ENCODE data around the gene B3GAT2.

B3GAT2 gene

GRCh38 chr6:70841112-70841511 lies 115.7 kb downstream of the B3GAT2 start:
- no peak for DNase-seq

GRCh38 chr6:70839286-70840266 lies 117.3 kb downstream of the B3GAT2 start:
- peak in 2 of 4 experiments; percentile 11 to 16 for DNase-seq

DNA sequence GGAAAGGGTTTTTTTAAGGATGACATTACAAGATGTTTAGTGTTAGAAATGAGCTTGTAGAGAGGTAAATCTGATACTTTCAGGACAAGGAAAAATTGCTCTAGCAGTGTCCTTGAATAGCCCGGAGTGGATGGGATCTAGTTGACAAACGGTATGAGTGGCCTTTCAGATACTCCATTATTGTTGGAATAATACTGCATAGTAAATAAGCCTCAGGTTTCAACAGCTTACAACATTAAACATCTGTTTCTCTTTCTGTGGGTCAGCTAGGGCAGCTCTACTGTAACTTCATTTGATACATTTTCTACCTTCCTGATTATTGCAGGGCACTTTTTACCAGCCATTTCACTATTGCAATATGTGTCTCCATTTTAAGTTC lies 118.0 kb downstream of the B3GAT2 start:
- no peak for DNase-seq

GRCh38 chr6:70834520-70834919 lies 122.3 kb downstream of the B3GAT2 start:
- no peak for DNase-seq

DNA sequence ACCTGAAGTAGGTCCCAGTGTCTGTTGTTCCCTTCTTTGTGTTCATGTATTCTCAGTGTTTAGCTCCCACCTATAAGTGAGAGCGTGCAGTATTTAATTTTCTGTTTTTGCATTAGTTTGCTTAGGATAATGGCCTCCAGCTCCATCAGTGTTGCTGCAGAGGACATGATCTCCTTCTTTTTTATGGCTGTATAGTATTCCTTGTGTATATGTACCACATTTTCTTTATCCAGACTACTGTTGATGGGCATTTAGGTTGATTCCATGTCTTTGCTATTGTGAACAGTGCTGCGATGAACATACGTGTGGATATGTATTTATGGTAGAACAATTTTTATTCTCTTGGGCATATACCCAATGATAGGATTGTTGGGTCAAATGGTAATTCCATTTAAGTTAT lies 125.4 kb downstream of the B3GAT2 start:
- no peak for DNase-seq

GRCh38 chr6:70823651-70824050 lies 133.2 kb downstream of the B3GAT2 start:
- DNase-seq = no peak

- no peak for DNase-seq
These were observed 135.1 kb downstream of the B3GAT2 start for GRCh38 chr6:70821751-70822150.

GRCh38 chr6:70820778-70821177 lies 136.1 kb downstream of the B3GAT2 start:
- DNase-seq = no peak

GRCh38 chr6:70819646-70820045 lies 137.2 kb downstream of the B3GAT2 start:
- no peak for DNase-seq

DNA sequence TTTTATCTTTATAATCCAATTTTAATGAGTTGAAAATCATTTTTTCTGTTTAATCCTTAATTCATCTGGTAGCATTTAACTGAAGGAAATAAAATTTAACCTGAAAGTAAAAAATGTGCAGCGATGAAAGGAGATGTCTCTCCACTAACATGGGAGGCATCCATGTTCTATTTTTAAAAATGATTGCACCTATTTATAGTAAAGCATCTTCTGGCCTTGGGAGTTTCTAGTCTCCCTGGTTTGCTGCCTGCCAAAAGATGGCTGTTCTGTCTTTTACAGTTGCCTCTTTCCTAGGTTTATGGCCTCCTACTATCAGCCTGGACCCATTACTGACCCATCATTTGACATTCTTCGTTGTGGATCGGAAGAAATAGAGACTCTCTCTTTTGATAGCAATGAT lies 143.0 kb downstream of the B3GAT2 start:
- DNase-seq = no peak

- no peak for DNase-seq
These were observed 145.1 kb downstream of the B3GAT2 start for GRCh38 chr6:70811788-70812187.

Data from suppressor macrophage (primary cell).